ENCODE data around the gene AQP3. TPM values are rescaled to one million over a fixed set of nuclear protein-coding genes. Genes with fewer than 3 reads are reported as not detected.

The AQP3 gene
- total RNA-seq, 2 experiments from 2014 or later = 99.8 to 106 TPM

DNA sequence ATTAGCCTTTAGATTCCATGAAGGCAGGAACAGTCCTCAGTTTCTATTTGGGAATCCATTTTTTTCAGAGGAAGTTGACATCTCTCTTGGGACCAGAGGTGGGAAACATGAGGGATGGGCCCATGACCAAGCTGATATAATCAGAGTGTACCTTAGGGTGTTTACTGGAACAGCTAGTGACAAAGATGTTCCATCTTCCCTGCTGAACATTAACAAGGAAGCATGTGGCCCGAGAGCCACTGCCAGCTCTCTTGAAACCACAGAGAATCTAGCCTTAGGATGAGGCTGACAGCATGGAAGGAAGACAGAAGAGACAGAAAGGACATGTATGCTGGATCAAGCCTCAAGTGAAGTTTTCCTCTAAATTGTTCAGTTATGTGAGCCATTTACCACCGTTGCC, 16.0 kb downstream of the AQP3 start:
- Mint-ChIP-seq H3K36me3 (ENCODE audit: low read depth) (no peaks in the 10 kb centered on the region), H3K4me3 (no peak overlapping the region), H3K9me3 (no peaks in the 10 kb centered on the region), H3K4me1 (ENCODE audit: low read depth) (no peaks in the 10 kb centered on the region), H3K27me3 (no peaks in the 10 kb centered on the region), H3K27ac (no peak overlapping the region)
- Histone ChIP-seq H3K27me3 (ENCODE audit: control insufficient read depth in 1 of 2, insufficient read depth in 2 of 2, low read length in 2 of 2) (no peaks in the 10 kb centered on the region), H3K4me3 (ENCODE audit: low read length) (no peak overlapping the region), H3K36me3 (ENCODE audit: insufficient read depth, low read length) (no peaks in the 10 kb centered on the region), H3K27ac (ENCODE audit: low read depth in 1 of 2, low read length in 2 of 2) (no peak overlapping the region), H3K4me1 (ENCODE audit: insufficient read depth, low read length) (no peaks in the 10 kb centered on the region), H3K9me3 (ENCODE audit: control insufficient read depth in 1 of 2, insufficient read depth in 1 of 2, low read length in 2 of 2) (no peaks in the 10 kb centered on the region)
- ATAC-seq (ENCODE audit: poor library complexity) (no peak), DNase-seq (no peak)
- intact Hi-C loops (cut with DNase I, micrococcal nuclease) = no loop called here
- TF ChIP-seq CTCF (IDR thresholded peaks at IDR 0.05) = no peak
- ChIA-PET POLR2A (interaction anchor here (1.5 kb wide), 1 partner anchor 16 kb away, joined by 8 read pairs; no protein-coding TSS in a partner anchor), CTCF (no interaction called here)

GRCh38 chr9:33430942-33431341, 16.5 kb downstream of the AQP3 start:
- ChIA-PET POLR2A (interaction anchor here (1.5 kb wide), 1 partner anchor 15 kb away, joined by 8 read pairs; no protein-coding TSS in a partner anchor), CTCF (interaction anchor here (1.4 kb wide), 1 partner anchor 15 kb away, joined by 5 read pairs; no protein-coding TSS in a partner anchor)
- H3K27ac ChIP-seq (ENCODE audit: low read depth in 1 of 2, low read length in 2 of 2) = no peak overlapping the region
- DNase-seq (no peak), ATAC-seq (ENCODE audit: poor library complexity) (no peak)
- H3K27ac Mint-ChIP-seq = no peak overlapping the region
- H3K27me3 ChIP-seq (ENCODE audit: control insufficient read depth in 1 of 2, insufficient read depth in 2 of 2, low read length in 2 of 2) = no peaks in the 10 kb centered on the region
- TF ChIP-seq CTCF (IDR thresholded peaks at IDR 0.05) = no peak
- no peaks in the 10 kb centered on the region for H3K4me1 ChIP-seq (ENCODE audit: insufficient read depth, low read length)
- H3K36me3 ChIP-seq (ENCODE audit: insufficient read depth, low read length) = no peaks in the 10 kb centered on the region
- H3K9me3 ChIP-seq (ENCODE audit: control insufficient read depth in 1 of 2, insufficient read depth in 1 of 2, low read length in 2 of 2) = no peaks in the 10 kb centered on the region
- no peaks in the 10 kb centered on the region for H3K36me3 Mint-ChIP-seq (ENCODE audit: low read depth)
- intact Hi-C loops (cut with DNase I, micrococcal nuclease) = no loop called here
- no peak overlapping the region for H3K4me3 Mint-ChIP-seq
- H3K4me3 ChIP-seq (ENCODE audit: low read length) = no peak overlapping the region
- no peaks in the 10 kb centered on the region for H3K27me3 Mint-ChIP-seq
- H3K9me3 Mint-ChIP-seq = no peaks in the 10 kb centered on the region
- H3K4me1 Mint-ChIP-seq (ENCODE audit: low read depth) = no peaks in the 10 kb centered on the region

DNA sequence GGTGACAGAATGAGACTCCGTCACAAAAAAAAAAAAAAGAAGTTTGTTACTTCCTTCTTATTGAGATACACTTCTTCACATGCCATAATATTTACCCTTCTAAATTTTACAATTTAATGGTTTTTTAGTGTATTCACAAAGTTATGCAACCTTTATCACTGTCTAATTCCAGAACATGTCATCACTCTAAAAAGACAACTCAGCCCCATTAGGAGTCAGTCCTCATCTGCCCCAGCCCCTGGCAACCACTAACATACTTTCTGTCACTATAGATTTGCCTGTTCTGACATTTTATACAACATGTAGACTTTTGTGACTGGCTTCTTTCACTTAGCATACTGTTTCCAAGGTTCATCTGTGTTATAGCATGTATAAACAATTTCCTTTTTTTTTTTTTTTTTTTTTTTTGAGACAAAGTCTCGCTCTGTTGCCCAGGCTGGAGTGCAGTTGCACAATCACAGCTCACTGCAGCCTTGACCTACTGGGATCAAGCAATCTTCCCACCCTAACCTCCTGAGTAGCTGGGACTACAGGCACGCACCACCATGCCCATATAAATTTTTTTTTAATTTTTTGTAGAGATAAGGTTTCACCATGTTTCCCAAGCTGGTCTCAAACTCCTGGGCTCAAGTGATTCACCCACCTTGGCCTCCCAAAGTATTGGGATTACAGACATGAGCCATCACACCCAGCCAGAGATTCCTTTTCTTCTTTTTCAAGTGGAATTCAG, 18.0 kb downstream of the AQP3 start:
- TF ChIP-seq CTCF (IDR thresholded peaks at IDR 0.05) = no peak
- no peak overlapping the region for H3K27ac Mint-ChIP-seq
- no peaks in the 10 kb centered on the region for H3K9me3 Mint-ChIP-seq
- intact Hi-C loops (cut with DNase I, micrococcal nuclease) = no loop called here
- H3K9me3 ChIP-seq (ENCODE audit: control insufficient read depth in 1 of 2, insufficient read depth in 1 of 2, low read length in 2 of 2) = no peaks in the 10 kb centered on the region
- no peak overlapping the region for H3K4me3 ChIP-seq (ENCODE audit: low read length)
- no peak overlapping the region for H3K27ac ChIP-seq (ENCODE audit: low read depth in 1 of 2, low read length in 2 of 2)
- ATAC-seq (ENCODE audit: poor library complexity) = no peak
- no peaks in the 10 kb centered on the region for H3K27me3 Mint-ChIP-seq
- no peak for DNase-seq
- H3K4me3 Mint-ChIP-seq = no peak overlapping the region
- H3K36me3 ChIP-seq (ENCODE audit: insufficient read depth, low read length) = no peaks in the 10 kb centered on the region
- ChIA-PET CTCF (interaction anchor here (1.4 kb wide), 1 partner anchor 14 kb away, joined by 5 read pairs; no protein-coding TSS in a partner anchor), POLR2A (no interaction called here)
- no peaks in the 10 kb centered on the region for H3K36me3 Mint-ChIP-seq (ENCODE audit: low read depth)
- no peaks in the 10 kb centered on the region for H3K27me3 ChIP-seq (ENCODE audit: control insufficient read depth in 1 of 2, insufficient read depth in 2 of 2, low read length in 2 of 2)
- no peaks in the 10 kb centered on the region for H3K4me1 ChIP-seq (ENCODE audit: insufficient read depth, low read length)
- no peaks in the 10 kb centered on the region for H3K4me1 Mint-ChIP-seq (ENCODE audit: low read depth)
